Effector memory CD8-positive, alpha-beta T cell (primary cell): ENCODE data around the gene ITGB7.

Source experiments
- ATAC-seq: fragments of 150-1000 bp; cut with Tn5 transposase; replicated peaks from 2 replicates; pipeline ENCODE4 v1.10.0; 2021; ENCODE audit warnings: mild to moderate bottlenecking, moderate library complexity
- DNase-seq, 3 experiments: peaks; one replicate each; pipeline ENCODE4 v3.0.0; 2021
- H3K27ac Mint-ChIP-seq, 2 donors: one replicate each; pipeline ENCODE4 v1.8.0; 2022; ENCODE audit warnings: mild to moderate bottlenecking in 2 of 2, mixed read lengths in 2 of 2, moderate library complexity in 2 of 2
- H3K27me3 Mint-ChIP-seq, 2 donors: one replicate each; pipeline ENCODE4 v1.8.0; 2022; ENCODE audit warnings: mixed read lengths in 2 of 2
- H3K36me3 Mint-ChIP-seq: one replicate; pipeline ENCODE4 v1.8.0; 2022; ENCODE audit warnings: mild to moderate bottlenecking, moderate library complexity, mixed read lengths; ENCODE audit not compliant: insufficient read depth
- H3K4me1 Mint-ChIP-seq, 2 donors: one replicate each; pipeline ENCODE4 v1.8.0; 2022; ENCODE audit warnings: low read depth in 2 of 2, mixed read lengths in 2 of 2
- H3K4me3 Mint-ChIP-seq, 2 donors: one replicate each; pipeline ENCODE4 v1.8.0; 2022; ENCODE audit warnings: mild to moderate bottlenecking in 2 of 2, mixed read lengths in 2 of 2, moderate library complexity in 2 of 2
- H3K9me3 Mint-ChIP-seq, 2 donors: one replicate each; pipeline ENCODE4 v1.8.0; 2022; ENCODE audit warnings: mixed read lengths in 2 of 2
- total RNA-seq, 9 experiments: gene quantifications; one replicate each; lab custom pipeline; 2026; lab: John Stamatoyannopoulos, UW

The ITGB7 gene
- 130 to 395 (median 273) reads per million in 9 experiments for total RNA-seq

GRCh38 chr12:53207042-53207441 lies at the start of gene ITGB7:
Gene ITGB7 (minus strand): TSS chr12:53207251. CDS start chr12:53200443, 6,808 bp downstream.
- peaks cover 56 to 63% of the 10 kb centered on the region in 2 donors for H3K4me1 Mint-ChIP-seq

GRCh38 chr12:53255996-53256395 lies 48.9 kb upstream of the ITGB7 start:
- peak overlapping the region; percentile 49 to 68 for H3K27ac Mint-ChIP-seq

More at GRCh38 chr12:53207042-53207441, at the start of gene ITGB7:
- DNase-seq (peak; percentile 56 to 62 (median 58)), ATAC-seq (peak; percentile 80)
- peaks cover 28% of the 10 kb centered on the region for H3K36me3 Mint-ChIP-seq
- no peaks in the 10 kb centered on the region for H3K9me3 Mint-ChIP-seq
- no peaks in the 10 kb centered on the region for H3K27me3 Mint-ChIP-seq
- H3K27ac Mint-ChIP-seq = peak within 1 kb of the TSS; percentile 85 to 89
- H3K4me3 Mint-ChIP-seq = peak within 1 kb of the TSS; percentile 81 to 92

GRCh38 chr12:53254816-53255545 lies 47.9 kb upstream of the ITGB7 start:
- ATAC-seq (no peak), DNase-seq (no peak)
- Mint-ChIP-seq H3K27me3 (no peaks in the 10 kb centered on the region), H3K4me1 (peaks cover 19 to 30% of the 10 kb centered on the region in 2 donors), H3K9me3 (no peaks in the 10 kb centered on the region), H3K27ac (peak overlapping the region; percentile 49 to 68), H3K4me3 (no peak overlapping the region), H3K36me3 (peaks cover 6% of the 10 kb centered on the region)

More at GRCh38 chr12:53255996-53256395, 48.9 kb upstream of the ITGB7 start:
- H3K9me3 Mint-ChIP-seq = no peaks in the 10 kb centered on the region
- no peak for ATAC-seq
- H3K27me3 Mint-ChIP-seq = no peaks in the 10 kb centered on the region
- H3K36me3 Mint-ChIP-seq = peaks cover 6% of the 10 kb centered on the region
- H3K4me3 Mint-ChIP-seq = no peak overlapping the region
- no peak for DNase-seq
- H3K4me1 Mint-ChIP-seq = peaks cover 18 to 29% of the 10 kb centered on the region in 2 donors

- Mint-ChIP-seq H3K36me3 (peaks cover 6% of the 10 kb centered on the region), H3K27me3 (no peaks in the 10 kb centered on the region), H3K4me1 (peaks cover 19 to 30% of the 10 kb centered on the region in 2 donors), H3K27ac (peak overlapping the region; percentile 50 to 93), H3K9me3 (no peaks in the 10 kb centered on the region), H3K4me3 (peak overlapping the region; percentile 89 to 97)
- no peak for ATAC-seq
- no peak for DNase-seq
These were observed 46.2 kb upstream of the ITGB7 start for GRCh38 chr12:53253298-53253697.

GRCh38 chr12:53252349-53252916 lies 45.4 kb upstream of the ITGB7 start:
- Mint-ChIP-seq H3K4me1 (peaks cover 19 to 30% of the 10 kb centered on the region in 2 donors), H3K36me3 (peaks cover 6% of the 10 kb centered on the region), H3K4me3 (peak overlapping the region; percentile 89 to 97), H3K27me3 (no peaks in the 10 kb centered on the region), H3K27ac (peak overlapping the region; percentile 50 to 93), H3K9me3 (no peaks in the 10 kb centered on the region)
- no peak for DNase-seq
- ATAC-seq = no peak

GRCh38 chr12:53251477-53252348 lies 44.7 kb upstream of the ITGB7 start:
- Mint-ChIP-seq H3K27me3 (no peaks in the 10 kb centered on the region), H3K9me3 (no peaks in the 10 kb centered on the region), H3K4me1 (peaks cover 19 to 30% of the 10 kb centered on the region in 2 donors), H3K4me3 (peak overlapping the region; percentile 89 to 97), H3K27ac (peak overlapping the region; percentile 50 to 93), H3K36me3 (peaks cover 6% of the 10 kb centered on the region)
- ATAC-seq (peak; percentile 90), DNase-seq (peak; percentile 57 to 62 (median 61))

GRCh38 chr12:53245286-53245685 lies 38.2 kb upstream of the ITGB7 start:
- peaks cover 23 to 40% of the 10 kb centered on the region in 2 donors for H3K27me3 Mint-ChIP-seq
- H3K27ac Mint-ChIP-seq = no peak overlapping the region
- H3K36me3 Mint-ChIP-seq = no peaks in the 10 kb centered on the region
- no peak for ATAC-seq
- no peak overlapping the region for H3K4me3 Mint-ChIP-seq
- H3K9me3 Mint-ChIP-seq = no peaks in the 10 kb centered on the region
- DNase-seq = no peak
- H3K4me1 Mint-ChIP-seq = peaks cover 0 to 5% of the 10 kb centered on the region in 2 donors

GRCh38 chr12:53244337-53244736 lies 37.3 kb upstream of the ITGB7 start:
- ATAC-seq = no peak
- Mint-ChIP-seq H3K27ac (no peak overlapping the region), H3K9me3 (no peaks in the 10 kb centered on the region), H3K4me3 (no peak overlapping the region), H3K4me1 (peaks cover 0 to 8% of the 10 kb centered on the region in 2 donors), H3K27me3 (peaks cover 23 to 40% of the 10 kb centered on the region in 2 donors), H3K36me3 (no peaks in the 10 kb centered on the region)
- DNase-seq = no peak

GRCh38 chr12:53241623-53242412 lies 34.8 kb upstream of the ITGB7 start:
- no peak for DNase-seq
- Mint-ChIP-seq H3K27me3 (peaks cover 23 to 40% of the 10 kb centered on the region in 2 donors), H3K4me1 (peaks cover 7 to 15% of the 10 kb centered on the region in 2 donors), H3K9me3 (no peaks in the 10 kb centered on the region), H3K27ac (no peak overlapping the region), H3K4me3 (no peak overlapping the region), H3K36me3 (no peaks in the 10 kb centered on the region)
- no peak for ATAC-seq

GRCh38 chr12:53239643-53240258 lies 32.7 kb upstream of the ITGB7 start:
- Mint-ChIP-seq H3K27ac (peak overlapping the region; percentile 9 to 81), H3K4me3 (no peak overlapping the region), H3K4me1 (peaks cover 23 to 31% of the 10 kb centered on the region in 2 donors), H3K9me3 (no peaks in the 10 kb centered on the region), H3K36me3 (no peaks in the 10 kb centered on the region), H3K27me3 (peaks cover 16 to 30% of the 10 kb centered on the region in 2 donors)
- ATAC-seq = no peak
- DNase-seq = no peak

GRCh38 chr12:53236443-53237111 lies 29.5 kb upstream of the ITGB7 start:
- Mint-ChIP-seq H3K9me3 (no peaks in the 10 kb centered on the region), H3K4me1 (peaks cover 36 to 47% of the 10 kb centered on the region in 2 donors), H3K27ac (peak overlapping the region; percentile 82 to 98), H3K27me3 (peaks cover 0 to 4% of the 10 kb centered on the region in 2 donors), H3K36me3 (peaks cover 12% of the 10 kb centered on the region), H3K4me3 (peak overlapping the region; percentile 60 to 79)
- DNase-seq = peak; percentile 50 to 77 (median 74)
- peak; percentile 75 for ATAC-seq
